Activated gamma-delta T cell (primary cell): ENCODE results near the gene SOBP.

ENCODE experiments used
- DNase-seq: peaks from one replicate; lab custom pipeline; 2025; lab: John Stamatoyannopoulos, UW

Gene SOBP

DNA sequence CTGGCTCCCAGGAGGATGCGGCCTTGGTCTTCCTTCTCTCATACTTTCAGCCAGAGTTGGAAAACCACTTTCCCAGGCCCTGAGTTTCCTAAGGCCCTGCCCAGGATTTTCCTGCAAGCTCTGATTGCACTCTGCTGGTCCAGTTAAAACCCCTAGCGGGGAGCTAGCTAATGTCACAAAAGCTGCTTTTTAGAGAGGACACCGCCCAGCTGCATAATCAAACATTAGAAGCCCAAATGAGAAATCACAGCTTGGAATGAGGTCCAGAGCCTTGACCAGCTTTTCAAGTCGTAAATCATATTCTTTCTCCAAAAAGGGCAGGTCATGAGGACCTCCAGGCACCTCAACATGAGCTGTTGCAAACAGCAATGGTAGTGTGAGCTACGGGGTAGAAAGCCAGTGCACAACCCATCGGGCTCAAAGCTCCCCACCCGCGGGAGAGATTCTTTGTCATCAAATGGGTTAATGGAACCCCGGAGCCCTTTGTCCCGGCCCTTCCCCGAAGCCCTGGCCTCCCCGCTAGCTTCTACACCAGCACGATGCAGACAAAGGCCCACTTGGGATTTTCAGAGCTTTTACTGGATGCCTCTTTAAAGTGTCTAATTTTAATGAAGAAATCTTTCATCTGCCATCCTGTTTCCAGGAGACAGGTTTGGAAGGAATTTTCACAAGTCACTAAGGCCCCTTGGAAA lies 200.2 kb downstream of the SOBP start:
- DNase-seq = no peak

DNA sequence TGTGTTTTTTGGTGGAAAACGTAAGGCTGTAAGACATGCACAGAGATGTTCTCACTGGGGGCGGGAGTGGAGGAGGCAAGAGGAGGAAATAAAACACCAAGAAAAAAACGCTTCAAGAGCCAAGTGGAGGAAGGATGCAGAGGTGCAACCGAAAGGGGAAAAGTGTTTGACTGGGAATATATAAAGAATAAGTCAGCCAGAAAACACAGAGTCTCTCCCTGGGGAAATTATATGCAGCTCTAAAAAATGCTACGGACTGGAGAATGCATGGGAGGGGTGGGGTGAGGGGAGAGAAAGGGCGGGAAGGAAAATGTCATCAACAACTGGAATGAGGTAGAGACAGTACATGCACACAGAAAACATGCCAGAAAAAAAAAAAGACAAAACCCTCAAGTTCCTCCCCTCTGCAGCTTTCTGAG lies 200.7 kb downstream of the SOBP start:
- no peak for DNase-seq

DNA sequence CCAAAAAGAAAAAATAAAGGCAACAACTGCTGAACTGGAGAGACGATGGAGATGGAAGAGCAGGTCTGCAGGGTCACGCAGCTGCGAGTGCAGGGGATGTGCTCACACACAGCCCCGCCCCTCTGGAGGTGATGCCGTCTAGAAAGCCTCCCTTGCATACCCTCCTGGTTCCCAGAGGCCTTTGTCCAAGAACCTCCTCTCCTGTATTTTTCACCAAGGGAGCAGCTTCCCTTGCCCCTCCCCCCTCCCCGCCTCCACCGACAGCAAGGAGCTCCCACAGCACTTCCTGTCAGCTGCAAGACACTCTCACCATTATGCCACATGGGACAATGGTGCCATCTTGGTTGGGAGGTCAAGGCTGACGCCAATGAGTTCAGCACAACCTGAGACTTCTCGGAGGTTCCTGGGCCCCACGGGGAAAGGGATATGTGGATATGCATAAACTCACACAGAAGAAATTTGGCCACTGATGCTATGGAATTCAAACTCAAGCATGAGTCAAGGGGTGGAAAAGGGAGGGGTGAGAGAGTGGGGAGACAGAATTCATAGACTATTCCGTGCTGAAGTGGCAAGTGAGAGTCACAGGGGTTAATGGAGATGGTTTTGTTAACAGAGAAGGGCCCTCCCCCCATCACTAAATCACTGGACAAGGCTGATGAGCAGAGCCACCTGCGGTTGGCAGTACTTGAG lies 201.3 kb downstream of the SOBP start:
- DNase-seq = no peak

DNA sequence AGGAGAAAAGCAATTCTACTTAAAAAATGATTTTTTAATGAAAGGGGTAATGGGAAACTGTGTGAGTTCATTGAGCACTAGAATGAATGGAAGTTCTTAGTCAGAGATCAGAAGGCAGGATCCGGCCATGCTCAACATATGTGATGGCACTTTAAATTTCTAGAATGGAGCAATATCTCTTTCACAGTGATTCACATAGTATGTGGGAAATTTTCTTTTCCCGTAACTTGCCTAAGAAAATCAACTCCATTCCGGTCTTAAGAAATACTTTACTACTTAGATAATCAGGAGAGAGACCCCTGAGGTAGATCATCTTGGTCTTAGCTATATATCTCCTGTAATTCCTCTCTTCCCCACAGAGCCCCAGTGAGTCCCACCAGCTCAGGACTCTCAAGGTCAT lies 202.4 kb downstream of the SOBP start:
- no peak for DNase-seq

DNA sequence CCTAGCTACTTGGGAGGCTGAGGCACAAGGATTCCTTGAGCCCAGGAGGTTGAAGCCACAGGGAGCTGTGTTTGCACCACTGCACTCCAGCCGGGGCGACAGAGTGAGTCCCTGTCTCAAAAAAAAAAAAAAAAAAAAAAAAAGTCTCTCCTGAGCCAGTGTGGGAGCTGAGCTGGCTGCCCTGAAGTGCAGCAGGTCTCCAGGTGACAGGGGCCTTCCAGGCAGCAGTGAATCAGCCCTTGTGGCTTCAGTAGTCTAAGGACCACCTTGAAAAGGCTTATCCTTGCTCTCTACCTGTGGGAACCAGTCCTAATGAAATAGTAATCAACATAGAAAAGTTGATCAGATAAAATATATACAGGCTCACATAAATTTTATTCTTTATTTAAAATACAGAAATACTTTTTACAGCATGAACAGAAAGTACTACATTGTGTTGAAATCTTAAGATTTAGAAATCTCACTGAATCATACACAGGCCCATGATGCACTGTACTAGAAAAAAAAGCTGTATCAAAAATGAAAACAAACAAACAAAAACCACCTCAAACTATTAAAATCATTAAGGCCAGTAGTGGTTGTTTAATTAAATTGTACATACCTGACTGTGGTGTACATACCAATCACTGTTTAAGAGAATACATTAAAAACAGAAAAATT lies 205.3 kb downstream of the SOBP start:
- no peak for DNase-seq

DNA sequence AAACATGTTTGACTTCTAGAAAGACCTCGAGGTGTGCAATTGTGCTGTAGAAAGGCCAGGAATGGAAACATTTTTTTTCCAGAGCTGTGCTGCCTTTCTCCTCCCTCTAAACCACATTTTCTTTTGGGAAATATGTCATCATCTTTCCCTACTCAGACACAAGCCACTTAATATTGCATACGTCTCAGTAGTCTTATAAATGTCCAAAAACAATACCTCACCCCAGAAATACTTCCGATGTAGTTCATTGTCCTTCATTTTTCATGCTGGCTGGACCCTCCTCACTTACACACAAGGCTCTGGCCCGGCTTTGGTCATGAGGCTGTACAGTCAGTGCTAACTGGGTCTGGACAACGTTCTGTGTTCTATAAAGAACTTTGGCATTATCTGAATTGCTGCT lies 207.8 kb downstream of the SOBP start:
- DNase-seq = no peak

DNA sequence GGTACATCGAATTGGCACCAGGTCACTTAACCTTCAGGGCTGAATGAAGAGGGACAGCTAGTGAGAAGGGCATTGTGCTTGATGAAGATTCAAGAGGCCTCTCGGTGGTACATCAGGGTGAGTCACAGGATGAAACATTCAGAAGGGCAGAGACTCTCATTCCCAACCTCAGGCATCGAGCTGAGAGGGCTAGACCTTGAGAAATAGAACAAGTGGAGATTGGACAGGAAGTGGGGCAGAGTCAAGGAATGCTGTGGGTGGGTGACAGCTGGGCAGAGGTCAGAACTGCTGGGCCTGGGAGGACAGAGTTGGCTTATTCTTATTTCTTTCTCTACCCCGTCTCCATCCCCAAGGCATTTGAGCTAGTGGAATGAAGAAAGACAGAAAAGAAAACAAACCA lies 208.2 kb downstream of the SOBP start:
- DNase-seq = no peak

DNA sequence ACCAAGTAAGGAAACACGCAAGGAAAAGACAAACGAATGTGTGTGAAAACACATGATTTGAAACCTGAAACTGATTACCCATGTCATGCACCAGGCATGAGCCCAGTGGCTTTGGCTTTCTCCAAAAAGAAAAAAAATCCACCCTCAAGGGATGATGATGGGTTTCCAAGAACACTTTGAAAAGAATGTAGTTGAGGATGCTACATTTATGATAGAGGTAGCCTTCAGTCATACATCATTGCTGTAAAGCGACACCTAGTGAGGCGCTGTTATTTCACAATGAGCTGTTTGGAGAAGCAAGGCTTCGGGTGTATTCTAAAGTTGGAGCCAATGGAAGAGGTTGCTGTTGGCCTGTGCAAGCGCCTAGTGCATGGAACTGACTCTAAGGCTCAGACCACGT lies 209.3 kb downstream of the SOBP start:
- no peak for DNase-seq

DNA sequence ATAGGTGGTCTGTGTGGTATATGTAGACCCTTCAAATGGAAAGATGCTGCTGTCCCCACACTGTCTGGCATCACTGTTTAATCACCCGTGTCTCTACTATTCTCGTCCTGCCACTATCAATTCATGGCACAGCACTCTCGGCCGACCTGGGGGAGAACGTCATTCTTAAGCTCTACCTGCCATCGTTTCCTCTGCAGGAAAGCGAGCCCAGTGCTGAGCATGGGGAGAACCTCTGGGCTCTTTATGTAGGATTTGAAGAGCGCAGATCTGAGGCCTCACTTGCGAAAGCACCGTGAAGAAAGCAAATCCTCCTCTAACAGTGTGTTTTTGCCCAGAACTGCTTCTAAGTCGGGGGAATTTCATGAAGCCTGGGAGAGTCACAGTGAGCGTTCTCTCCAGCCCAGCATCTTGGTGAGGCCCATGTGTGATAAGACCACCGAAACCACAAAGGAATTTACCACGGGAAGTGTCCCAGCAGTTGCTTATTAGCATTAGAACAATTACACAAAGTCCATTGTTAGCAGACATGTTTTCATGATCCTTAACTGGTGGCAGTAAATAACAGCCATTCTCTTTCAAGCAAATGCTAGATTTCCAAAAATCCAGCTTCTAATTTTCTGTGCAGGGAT lies 209.9 kb downstream of the SOBP start:
- DNase-seq = no peak

DNA sequence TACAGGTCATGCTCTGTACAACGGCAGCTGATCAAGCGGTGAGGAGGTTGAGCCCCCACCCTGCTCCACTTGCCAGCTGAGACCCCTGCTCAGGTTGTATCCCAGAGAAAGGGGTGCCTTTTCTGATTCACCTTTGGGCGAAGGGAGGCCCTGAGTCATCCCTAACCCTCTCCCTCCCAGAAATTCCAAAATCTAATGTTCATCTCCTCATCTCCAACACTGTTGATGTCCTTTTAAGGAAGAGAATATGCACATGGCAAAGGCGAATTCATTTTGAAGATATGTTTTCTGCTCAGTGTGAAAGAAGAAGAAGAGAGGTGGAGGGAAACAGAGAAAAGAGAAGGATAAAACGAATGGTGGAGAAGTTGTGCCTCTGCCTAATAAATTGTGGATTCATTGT lies 213.7 kb downstream of the SOBP start:
- DNase-seq = no peak

DNA sequence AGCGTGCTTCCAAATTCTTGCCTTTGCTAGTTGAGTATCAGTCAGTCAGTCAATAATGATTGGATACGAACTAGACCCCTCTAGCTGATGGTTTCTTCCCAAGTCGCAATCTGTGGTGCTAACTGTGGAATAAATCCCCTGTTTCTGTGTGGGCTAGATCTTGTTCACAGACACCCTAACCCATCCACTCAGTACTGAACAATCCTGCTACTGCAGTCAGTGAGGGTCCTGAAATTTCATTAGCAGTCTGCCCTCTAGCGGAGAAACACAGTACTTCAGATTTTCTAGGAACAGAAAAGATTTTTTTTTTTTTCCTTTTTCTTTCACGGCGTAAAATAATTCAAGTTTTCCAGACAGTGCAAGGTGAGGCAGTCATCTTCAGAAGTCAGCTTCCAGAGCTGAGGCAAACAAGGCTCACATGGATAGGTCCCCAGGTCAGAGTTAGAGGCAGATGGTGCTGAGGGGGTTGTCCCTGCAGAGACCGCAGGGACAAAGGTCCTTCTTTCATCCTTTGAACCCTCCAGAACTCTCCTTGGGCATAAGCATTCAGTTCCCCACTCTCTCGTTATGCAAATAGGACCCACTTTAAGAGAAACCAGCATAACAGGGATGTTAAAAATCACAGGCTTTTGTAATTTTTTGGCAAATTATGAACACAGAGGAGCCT lies 214.6 kb downstream of the SOBP start:
- DNase-seq = no peak

DNA sequence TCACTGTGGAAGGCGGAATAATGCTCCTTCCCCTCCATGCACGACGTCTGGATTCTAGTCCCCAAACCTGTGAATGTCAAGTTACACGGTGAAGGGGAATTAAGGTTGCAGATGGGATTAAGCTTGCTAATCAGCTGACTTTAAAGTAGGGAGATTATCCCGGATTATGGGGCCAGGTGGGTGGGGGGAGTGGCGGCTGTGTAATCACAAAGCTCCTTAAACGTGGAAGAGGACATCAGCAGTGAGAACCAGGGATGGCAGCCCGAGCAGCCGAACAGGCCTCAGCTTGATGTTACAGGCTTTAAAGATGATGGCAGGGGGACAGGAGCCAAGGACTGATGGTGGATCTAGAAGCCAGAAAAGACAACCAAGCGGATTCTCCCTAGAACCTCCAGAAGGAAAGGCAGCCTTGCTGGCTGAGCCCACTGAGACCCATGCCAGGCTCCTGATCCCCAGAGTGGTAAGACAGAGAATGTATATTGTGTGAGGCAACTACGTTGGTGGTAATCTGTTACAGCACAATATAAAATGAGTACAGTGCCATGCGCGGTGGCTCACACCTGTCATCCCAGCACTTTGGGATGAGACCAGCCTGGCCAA lies 216.7 kb downstream of the SOBP start:
- no peak for DNase-seq

DNA sequence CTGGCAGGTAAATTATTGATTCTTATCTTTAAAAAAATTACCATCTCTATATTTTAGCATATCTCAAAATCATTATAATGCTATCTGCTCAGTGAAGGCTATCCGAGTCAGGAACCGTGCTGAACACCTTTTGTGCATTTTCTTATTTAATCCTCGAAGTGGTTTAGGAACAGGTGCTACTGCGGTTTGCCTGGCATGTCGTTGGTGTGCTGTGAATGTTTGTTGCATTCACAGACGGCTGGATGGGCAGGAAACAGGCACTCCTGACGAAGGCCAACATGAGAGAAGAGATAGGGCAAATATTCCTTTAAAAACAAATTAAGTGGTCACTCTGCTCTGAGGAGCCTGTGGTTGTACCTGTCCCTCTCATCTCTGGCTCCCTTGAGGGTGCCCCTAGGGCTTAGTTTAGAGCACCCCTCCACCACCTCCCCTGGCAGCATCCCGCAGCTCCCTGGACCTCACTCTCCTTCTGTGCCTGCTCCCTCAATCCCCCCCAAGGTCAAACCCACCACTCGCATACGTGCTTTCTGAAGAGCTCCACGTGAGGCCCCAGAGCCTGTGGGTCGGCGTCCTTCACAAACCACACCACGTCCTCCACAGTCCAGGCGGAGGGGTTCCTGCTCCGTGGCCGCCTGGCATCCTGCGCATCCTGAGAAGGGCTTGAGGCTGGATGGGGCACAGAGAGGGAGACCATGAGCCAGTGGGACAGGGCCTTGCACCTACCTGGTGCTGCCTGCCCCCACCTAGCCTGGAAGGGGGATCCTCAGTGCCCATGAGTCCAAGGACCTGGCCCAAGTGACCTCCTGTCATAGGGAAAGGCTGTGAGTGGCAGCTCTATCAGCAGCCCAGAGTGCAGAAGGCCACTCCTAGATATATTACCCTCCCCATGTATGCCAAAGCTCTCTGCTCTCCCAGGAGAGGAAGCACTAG lies 217.7 kb downstream of the SOBP start:
- no peak for DNase-seq

DNA sequence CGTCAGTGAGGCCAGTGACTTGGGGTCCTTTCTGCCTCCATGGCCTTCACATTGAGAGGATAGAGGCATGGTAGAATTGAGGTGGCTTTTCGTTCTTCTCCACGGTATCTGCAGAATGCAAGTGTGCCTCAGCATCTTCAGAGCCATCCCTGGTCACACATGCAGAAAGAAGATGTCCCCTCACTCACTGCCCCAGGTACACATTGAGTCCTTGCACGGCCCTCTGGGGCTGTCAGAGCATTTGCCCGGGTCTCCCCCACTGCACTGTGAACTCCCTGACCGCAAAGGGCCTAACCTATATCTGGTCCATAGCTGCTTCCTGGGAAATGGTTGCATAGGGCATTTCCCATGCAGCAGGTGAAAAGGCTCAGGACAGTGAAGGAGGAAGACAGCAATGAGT lies 218.5 kb downstream of the SOBP start:
- DNase-seq = no peak

DNA sequence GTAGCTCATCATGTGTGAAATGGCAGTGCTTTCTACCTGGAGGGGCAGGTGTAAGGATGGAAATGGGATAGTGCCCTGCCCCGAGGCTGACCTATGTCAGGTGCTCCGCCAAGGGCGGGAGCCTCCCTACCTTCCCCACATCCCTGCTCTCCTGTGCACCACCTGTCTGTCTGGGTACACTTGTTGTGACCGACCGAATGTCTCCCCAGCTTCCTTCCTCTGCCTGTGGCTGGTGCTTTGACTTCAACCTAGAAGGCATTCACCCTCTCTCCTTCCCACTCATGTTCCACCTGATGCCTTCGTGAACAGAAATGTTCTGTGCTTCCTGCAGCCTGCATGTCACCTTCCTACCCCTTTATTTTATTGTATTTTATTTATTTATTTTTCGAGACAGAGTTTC lies 219.4 kb downstream of the SOBP start:
- DNase-seq = no peak
